NCI-H2196 (cell line): ENCODE data around the gene CNPY4.
A peak's percentile ranks its signal among the peaks of the same experiment; 100 is the strongest.
"Not testable (repeated sequence)": the region's sequence is repeated elsewhere in the genome, so short reads cannot be mapped to it uniquely, and the experiment has no call there.

ENCODE experiments used
- DNase-seq: peaks from one replicate; lab custom pipeline; 2025; ENCODE audit not compliant: unreplicated experiment; lab: John Stamatoyannopoulos, UW

CNPY4 gene

GRCh38 chr7:100146350-100146749 is 26.9 kb downstream of the CNPY4 start:
- not testable (repeated sequence) for DNase-seq

GRCh38 chr7:100147278-100147677 is 27.8 kb downstream of the CNPY4 start:
- DNase-seq, result no peak

- DNase-seq, result no peak
These were observed 28.8 kb downstream of the CNPY4 start for GRCh38 chr7:100148225-100148558.

- DNase-seq, result peak; percentile 99
These were observed 29.3 kb downstream of the CNPY4 start, which contains the start of gene LAMTOR4 for GRCh38 chr7:100148559-100149328. Gene LAMTOR4, plus strand, starts transcription at chr7:100148918. Its CDS starts 55 bp downstream, at chr7:100148973.

- DNase-seq, result no peak
These were observed 33.0 kb downstream of the CNPY4 start for GRCh38 chr7:100152404-100152803.

GRCh38 chr7:100152937-100153666 is 33.7 kb downstream of the CNPY4 start:
- DNase-seq, result no peak

GRCh38 chr7:100153708-100154535 is 34.5 kb downstream of the CNPY4 start:
- DNase-seq, result no peak

GRCh38 chr7:100154651-100155491 is 35.4 kb downstream of the CNPY4 start:
- DNase-seq, result no peak

GRCh38 chr7:100155553-100156317 is 36.3 kb downstream of the CNPY4 start:
- no peak for DNase-seq

GRCh38 chr7:100156331-100157068 is 37.1 kb downstream of the CNPY4 start:
- DNase-seq, result no peak

GRCh38 chr7:100157069-100157333 is 37.6 kb downstream of the CNPY4 start:
- peak; percentile 28 for DNase-seq

GRCh38 chr7:100157334-100158228 is 38.1 kb downstream of the CNPY4 start:
- DNase-seq, result peak; percentile 44

- DNase-seq, result peak; percentile 88
These were observed 39.0 kb downstream of the CNPY4 start, which contains the start of gene TRAPPC14 for GRCh38 chr7:100158229-100159098. Gene TRAPPC14, minus strand, starts transcription at chr7:100158723. Its CDS starts 224 bp downstream, at chr7:100158499.

GRCh38 chr7:100159099-100159623 is 39.7 kb downstream of the CNPY4 start:
- no peak for DNase-seq

GRCh38 chr7:100160067-100160466 is 40.6 kb downstream of the CNPY4 start:
- no peak for DNase-seq

- DNase-seq, result no peak
These were observed 43.6 kb downstream of the CNPY4 start for GRCh38 chr7:100163006-100163531.

GRCh38 chr7:100163871-100164270 is 44.4 kb downstream of the CNPY4 start:
- DNase-seq, result no peak
